ENCODE measurements around the gene CRYGN. TPM values are rescaled to one million over a fixed set of nuclear protein-coding genes. Genes with fewer than 3 reads are reported as not detected.

Gene CRYGN, protein sequence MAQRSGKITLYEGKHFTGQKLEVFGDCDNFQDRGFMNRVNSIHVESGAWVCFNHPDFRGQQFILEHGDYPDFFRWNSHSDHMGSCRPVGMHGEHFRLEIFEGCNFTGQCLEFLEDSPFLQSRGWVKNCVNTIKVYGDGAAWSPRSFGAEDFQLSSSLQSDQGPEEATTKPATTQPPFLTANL
- total RNA-seq (2014; rRNA removed; shearing (Covaris generic)), result 1.2 and 2.2 TPM in 2 replicates

DNA sequence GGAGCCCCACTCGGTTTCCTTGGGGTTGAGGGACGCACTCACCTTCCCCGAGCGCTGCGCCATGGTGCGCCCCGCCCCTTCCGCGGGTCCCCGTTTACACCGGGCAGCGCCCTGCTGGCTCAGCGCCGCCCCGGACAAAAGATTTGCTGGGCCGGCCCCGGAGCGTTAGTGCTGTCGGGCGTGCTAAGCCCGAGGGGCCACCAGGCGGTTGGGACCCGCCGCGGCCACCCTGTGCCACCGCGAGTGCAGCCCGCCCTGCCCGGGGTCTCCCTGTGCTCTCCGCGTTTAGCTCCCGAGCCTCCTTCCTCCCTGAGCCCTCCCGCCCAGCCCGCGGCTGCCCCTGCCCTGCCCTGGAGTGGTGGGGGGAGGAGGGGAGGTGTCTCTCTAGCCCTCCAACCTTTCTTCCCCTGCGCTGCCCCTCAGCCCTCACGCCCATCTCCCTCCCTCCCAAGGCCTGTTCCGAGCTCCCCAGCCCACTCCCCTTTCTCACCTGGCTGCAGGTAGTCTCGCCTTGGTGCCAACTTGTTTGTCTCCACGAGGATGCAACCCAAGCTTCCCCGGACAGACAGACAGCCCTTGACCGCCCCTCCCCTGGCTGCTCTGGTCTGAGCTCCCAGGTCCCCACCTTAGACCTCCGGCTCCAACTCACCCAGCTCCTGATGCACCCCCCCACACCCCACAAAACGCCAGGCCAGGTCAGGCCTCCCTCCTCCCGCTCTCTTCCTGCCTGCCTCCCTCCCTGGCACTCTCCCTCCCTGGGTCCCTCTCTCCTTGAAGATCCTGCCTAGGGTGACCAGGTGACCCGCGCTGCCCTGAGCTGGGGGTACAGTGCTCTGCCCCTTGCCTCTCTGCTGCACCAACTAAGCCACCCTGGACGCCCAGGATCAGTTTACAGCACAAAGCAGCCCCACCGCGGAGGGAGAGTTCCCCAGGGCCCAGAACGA is at the start of gene CRYGN:
Gene CRYGN (minus strand): TSS at position 287 of the 944 bp plus-strand sequence. CDS start 224 bp downstream, at position 63.
- peaks cover 4% of the 10 kb centered on the region; the same call in 1 of the 2 replicates for H3K27me3 ChIP-seq (ENCODE audit: control insufficient read depth, insufficient read depth, low read length)
- DNase-seq, result peak; percentile 97
- H3K36me3 ChIP-seq (replicated peaks; ENCODE audit: control insufficient read depth, insufficient read depth, low read length), result no peaks in the 10 kb centered on the region
- peak within 1 kb of the TSS; percentile 64 for H3K4me3 ChIP-seq (ENCODE audit: insufficient read depth, low read depth, low read length)

GRCh38 chr7:151489498-151489897 is 49.6 kb upstream of the CRYGN start:
- no peaks in the 10 kb centered on the region for H3K27me3 ChIP-seq (ENCODE audit: control insufficient read depth, insufficient read depth, low read length)
- no peak for DNase-seq
- H3K4me3 ChIP-seq (ENCODE audit: insufficient read depth, low read depth, low read length), result no peak overlapping the region
- H3K36me3 ChIP-seq (replicated peaks; ENCODE audit: control insufficient read depth, insufficient read depth, low read length), result peaks cover 6% of the 10 kb centered on the region

DNA sequence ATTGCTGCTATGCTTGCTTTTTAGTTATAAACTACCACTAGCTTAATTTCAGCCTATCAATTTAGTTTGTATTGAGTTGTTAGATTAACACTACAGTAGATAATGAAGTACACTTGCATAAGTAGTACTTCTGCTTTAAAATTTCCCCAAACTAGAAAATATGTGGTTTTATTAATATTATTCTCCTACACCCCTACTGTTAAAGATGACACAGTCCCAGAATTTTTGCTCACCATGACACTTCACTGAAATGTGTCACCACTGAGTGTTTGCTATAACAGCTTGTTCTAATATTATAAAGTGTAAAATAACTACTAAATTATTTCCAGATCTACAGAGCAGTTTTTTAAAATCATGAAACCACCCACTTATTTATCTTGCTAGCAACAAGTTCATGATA is 48.2 kb upstream of the CRYGN start:
- Histone ChIP-seq H3K4me3 (ENCODE audit: insufficient read depth, low read depth, low read length) (no peak overlapping the region), H3K36me3 (replicated peaks; ENCODE audit: control insufficient read depth, insufficient read depth, low read length) (peaks cover 12% of the 10 kb centered on the region), H3K27me3 (ENCODE audit: control insufficient read depth, insufficient read depth, low read length) (no peaks in the 10 kb centered on the region)
- no peak for DNase-seq

DNA sequence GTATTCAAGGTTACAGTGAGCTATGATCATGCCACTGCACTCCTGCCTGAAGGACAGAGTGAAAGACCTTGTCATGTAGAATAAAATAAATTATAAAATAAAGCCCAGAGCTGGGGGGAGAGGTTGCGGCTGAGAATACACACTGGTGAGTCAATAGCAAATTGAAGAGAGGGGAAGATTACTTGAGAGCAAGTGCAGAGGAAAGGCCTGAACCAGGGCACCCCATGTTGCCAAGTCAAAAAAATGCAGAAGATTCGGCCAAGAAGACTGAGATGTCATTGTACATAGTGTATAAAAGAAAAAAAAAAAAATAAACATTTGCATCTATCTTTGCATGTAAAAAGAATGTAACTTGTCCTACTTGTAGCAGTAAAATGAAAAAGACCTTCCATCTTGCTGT is 47.3 kb upstream of the CRYGN start:
- no peaks in the 10 kb centered on the region for H3K27me3 ChIP-seq (ENCODE audit: control insufficient read depth, insufficient read depth, low read length)
- H3K4me3 ChIP-seq (ENCODE audit: insufficient read depth, low read depth, low read length), result no peak overlapping the region
- DNase-seq, result no peak
- peaks cover 14% of the 10 kb centered on the region for H3K36me3 ChIP-seq (replicated peaks; ENCODE audit: control insufficient read depth, insufficient read depth, low read length)

DNA sequence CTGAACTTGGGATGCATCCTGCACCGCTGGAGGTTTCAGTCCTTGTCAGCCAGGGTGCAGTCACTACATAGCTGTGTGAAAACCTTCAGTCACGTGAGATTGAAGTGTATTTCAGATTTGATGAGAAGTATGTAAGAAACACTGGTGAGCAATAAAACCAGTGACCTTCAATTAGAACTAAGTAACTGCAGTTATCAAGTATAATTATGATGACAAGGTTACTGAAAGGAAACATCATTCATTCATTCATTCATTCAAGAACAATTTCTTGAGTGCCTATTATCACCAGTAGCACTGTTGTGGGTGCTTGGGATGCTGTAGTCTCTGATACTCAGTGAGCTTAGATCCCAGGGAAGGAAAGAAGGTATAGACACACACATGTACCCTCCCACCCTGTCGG is 46.1 kb upstream of the CRYGN start:
- Histone ChIP-seq H3K4me3 (ENCODE audit: insufficient read depth, low read depth, low read length) (no peak overlapping the region), H3K36me3 (replicated peaks; ENCODE audit: control insufficient read depth, insufficient read depth, low read length) (peaks cover 15% of the 10 kb centered on the region), H3K27me3 (ENCODE audit: control insufficient read depth, insufficient read depth, low read length) (no peaks in the 10 kb centered on the region)
- DNase-seq, result no peak

DNA sequence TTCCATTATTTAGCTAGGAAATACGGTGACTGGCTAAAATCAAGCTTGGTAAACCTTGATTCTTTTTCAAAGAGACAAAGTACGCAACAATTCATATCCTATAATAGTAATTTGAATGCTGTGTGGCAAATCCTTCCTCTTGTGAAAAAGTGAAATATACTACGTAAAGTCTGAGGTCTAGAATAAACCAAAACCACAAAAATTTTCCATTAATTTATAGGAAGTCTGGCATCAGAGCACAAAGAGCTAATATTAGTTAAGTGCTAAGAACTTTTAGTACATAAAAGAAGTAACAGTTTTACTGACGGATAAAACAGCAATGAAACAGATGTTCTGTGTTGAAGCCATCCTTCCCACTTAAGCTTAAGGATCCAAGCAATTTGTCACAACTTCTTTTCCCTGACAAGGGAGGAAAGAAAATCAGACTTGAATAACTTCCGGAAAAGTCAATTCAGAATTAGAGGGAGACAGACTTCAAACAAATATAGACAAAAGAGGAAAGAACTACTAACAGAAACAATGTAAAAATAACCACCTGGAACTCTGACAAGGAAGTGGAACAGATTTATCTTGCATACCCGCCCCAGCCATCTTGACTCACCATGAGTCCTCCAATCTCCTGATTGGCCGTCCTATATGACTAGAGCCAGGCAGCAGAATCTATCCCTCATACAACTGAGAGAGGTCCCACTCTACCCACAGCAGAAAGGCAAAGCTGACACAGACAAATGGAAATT is 45.2 kb upstream of the CRYGN start:
- Histone ChIP-seq H3K36me3 (replicated peaks; ENCODE audit: control insufficient read depth, insufficient read depth, low read length) (peaks cover 15% of the 10 kb centered on the region), H3K27me3 (ENCODE audit: control insufficient read depth, insufficient read depth, low read length) (no peaks in the 10 kb centered on the region), H3K4me3 (ENCODE audit: insufficient read depth, low read depth, low read length) (no peak overlapping the region)
- no peak for DNase-seq

GRCh38 chr7:151483711-151483983 is 43.7 kb upstream of the CRYGN start:
- H3K36me3 ChIP-seq (replicated peaks; ENCODE audit: control insufficient read depth, insufficient read depth, low read length), result peaks cover 12% of the 10 kb centered on the region
- no peak for DNase-seq
- H3K4me3 ChIP-seq (ENCODE audit: insufficient read depth, low read depth, low read length), result no peak overlapping the region
- no peaks in the 10 kb centered on the region for H3K27me3 ChIP-seq (ENCODE audit: control insufficient read depth, insufficient read depth, low read length)

GRCh38 chr7:151482883-151483710 is 43.2 kb upstream of the CRYGN start:
- Histone ChIP-seq H3K4me3 (ENCODE audit: insufficient read depth, low read depth, low read length) (no peak overlapping the region), H3K27me3 (ENCODE audit: control insufficient read depth, insufficient read depth, low read length) (no peaks in the 10 kb centered on the region), H3K36me3 (replicated peaks; ENCODE audit: control insufficient read depth, insufficient read depth, low read length) (peaks cover 12% of the 10 kb centered on the region)
- no peak for DNase-seq

DNA sequence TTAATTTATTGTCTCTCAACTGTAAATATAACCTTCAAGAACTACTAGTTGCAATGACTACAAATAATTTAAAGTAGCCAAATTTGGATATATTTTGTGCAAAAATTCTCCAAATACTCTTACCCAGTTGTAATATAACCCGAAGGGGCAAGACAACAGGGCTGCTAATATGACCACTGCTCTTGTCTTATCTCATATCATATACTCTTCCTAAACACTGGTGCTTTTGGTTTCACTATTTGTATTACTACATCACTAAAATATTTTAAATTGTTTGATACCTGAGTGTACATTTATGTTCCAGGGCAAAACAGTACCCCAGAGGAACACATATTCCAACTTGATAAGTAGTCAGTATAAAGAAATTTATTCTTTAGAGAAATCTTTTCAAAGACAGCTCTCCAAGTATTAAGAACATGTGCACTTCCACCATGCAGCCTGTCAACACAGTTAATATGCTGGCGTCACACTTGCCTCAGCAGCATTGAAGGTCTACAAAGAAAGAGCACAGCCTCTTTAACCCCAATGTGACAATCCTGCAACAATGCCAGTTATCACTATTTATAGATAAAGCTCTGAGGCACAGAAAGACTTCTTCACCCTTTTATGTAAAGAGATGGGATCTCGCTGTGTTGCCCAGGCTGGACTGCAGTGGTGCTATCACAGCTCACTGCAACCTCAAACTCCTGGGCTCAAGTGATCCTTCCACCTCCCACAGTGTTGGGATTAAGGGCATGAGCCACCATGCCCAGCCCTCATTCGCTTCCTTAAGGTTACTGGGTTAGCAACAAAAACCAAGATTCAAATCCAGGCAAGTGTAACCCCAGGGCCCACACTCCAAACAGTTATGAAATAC is 41.9 kb upstream of the CRYGN start:
- peaks cover 10% of the 10 kb centered on the region for H3K36me3 ChIP-seq (replicated peaks; ENCODE audit: control insufficient read depth, insufficient read depth, low read length)
- no peaks in the 10 kb centered on the region for H3K27me3 ChIP-seq (ENCODE audit: control insufficient read depth, insufficient read depth, low read length)
- no peak overlapping the region for H3K4me3 ChIP-seq (ENCODE audit: insufficient read depth, low read depth, low read length)

GRCh38 chr7:151477867-151478266 is 37.9 kb upstream of the CRYGN start:
- no peak overlapping the region for H3K4me3 ChIP-seq (ENCODE audit: insufficient read depth, low read depth, low read length)
- H3K36me3 ChIP-seq (replicated peaks; ENCODE audit: control insufficient read depth, insufficient read depth, low read length), result peaks cover 3% of the 10 kb centered on the region
- no peak for DNase-seq
- no peaks in the 10 kb centered on the region for H3K27me3 ChIP-seq (ENCODE audit: control insufficient read depth, insufficient read depth, low read length)

More for the DNA sequence above, 41.9 kb upstream of the CRYGN start:
- no peak for DNase-seq

- Histone ChIP-seq H3K4me3 (ENCODE audit: insufficient read depth, low read depth, low read length) (no peak overlapping the region), H3K27me3 (ENCODE audit: control insufficient read depth, insufficient read depth, low read length) (no peaks in the 10 kb centered on the region)
- DNase-seq, result no peak
These were observed 32.9 kb upstream of the CRYGN start for GRCh38 chr7:151472644-151473380.

GRCh38 chr7:151470711-151471110 is 30.8 kb upstream of the CRYGN start:
- H3K27me3 ChIP-seq (ENCODE audit: control insufficient read depth, insufficient read depth, low read length), result no peaks in the 10 kb centered on the region
- DNase-seq, result no peak
- no peak overlapping the region for H3K4me3 ChIP-seq (ENCODE audit: insufficient read depth, low read depth, low read length)
- H3K36me3 ChIP-seq (replicated peaks; ENCODE audit: control insufficient read depth, insufficient read depth, low read length), result peaks cover 16% of the 10 kb centered on the region

More at GRCh38 chr7:151472644-151473380, 32.9 kb upstream of the CRYGN start:
- H3K36me3 ChIP-seq (replicated peaks; ENCODE audit: control insufficient read depth, insufficient read depth, low read length), result peaks cover 10% of the 10 kb centered on the region

DNA sequence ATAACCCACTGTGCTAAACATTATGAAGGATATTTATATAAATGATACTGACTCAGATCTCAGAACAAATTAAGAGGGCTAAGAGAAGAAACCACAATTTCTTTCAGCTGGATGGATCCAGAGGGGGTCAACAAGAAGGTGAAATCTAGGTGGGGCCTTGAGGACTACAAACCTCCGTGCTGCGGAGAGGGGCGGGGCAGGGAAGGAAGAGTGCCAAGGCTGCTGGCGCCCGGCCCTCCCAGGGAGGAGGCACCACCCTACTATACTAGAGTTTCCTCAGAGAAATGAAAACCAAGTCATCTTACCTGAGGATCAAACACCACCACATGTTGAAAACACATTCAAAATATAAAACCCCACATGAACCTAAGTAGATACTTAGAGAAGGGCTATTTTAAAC is 29.3 kb upstream of the CRYGN start:
- DNase-seq, result no peak
- peaks cover 19% of the 10 kb centered on the region for H3K36me3 ChIP-seq (replicated peaks; ENCODE audit: control insufficient read depth, insufficient read depth, low read length)
- H3K27me3 ChIP-seq (ENCODE audit: control insufficient read depth, insufficient read depth, low read length), result no peaks in the 10 kb centered on the region
- no peak overlapping the region for H3K4me3 ChIP-seq (ENCODE audit: insufficient read depth, low read depth, low read length)

Data from H7 (cell line).